Stomach smooth muscle (tissue), 2 donors: ENCODE results near the gene PAM16.

ENCODE experiments used
- H3K27ac ChIP-seq: one replicate; pipeline ENCODE4 v1.7.0; 2013; ENCODE audit warnings: mild to moderate bottlenecking, low read length, inconsistent platforms
- H3K27me3 ChIP-seq, 2 donors: one replicate each; pipeline ENCODE4 v1.7.0; 2013; ENCODE audit warnings: low read length in 2 of 2; ENCODE audit not compliant: insufficient read depth in 2 of 2, control insufficient read depth in 1 of 2
- H3K36me3 ChIP-seq, 2 donors: one replicate each; pipeline ENCODE4 v1.7.0; 2013; ENCODE audit warnings: low read length in 2 of 2; ENCODE audit not compliant: control insufficient read depth in 2 of 2, insufficient read depth in 2 of 2
- H3K4me1 ChIP-seq: one replicate; pipeline ENCODE4 v1.7.0; 2013; ENCODE audit warnings: low read length; ENCODE audit not compliant: control insufficient read depth, insufficient read depth
- H3K4me3 ChIP-seq, 2 donors: one replicate each; pipeline ENCODE4 v1.7.0; 2013; ENCODE audit warnings: low read length in 2 of 2
- H3K9ac ChIP-seq, 2 donors: one replicate each; pipeline ENCODE4 v1.7.0; 2013; ENCODE audit warnings: low read length in 2 of 2, mild to moderate bottlenecking in 1 of 2
- H3K9me3 ChIP-seq, 2 donors: one replicate each; pipeline ENCODE4 v1.7.0; 2013; ENCODE audit warnings: low read length in 2 of 2; ENCODE audit not compliant: control insufficient read depth in 2 of 2
- donor health status: healthy.
- donor health status: Pancreatic carcinoma.

The PAM16 gene

DNA sequence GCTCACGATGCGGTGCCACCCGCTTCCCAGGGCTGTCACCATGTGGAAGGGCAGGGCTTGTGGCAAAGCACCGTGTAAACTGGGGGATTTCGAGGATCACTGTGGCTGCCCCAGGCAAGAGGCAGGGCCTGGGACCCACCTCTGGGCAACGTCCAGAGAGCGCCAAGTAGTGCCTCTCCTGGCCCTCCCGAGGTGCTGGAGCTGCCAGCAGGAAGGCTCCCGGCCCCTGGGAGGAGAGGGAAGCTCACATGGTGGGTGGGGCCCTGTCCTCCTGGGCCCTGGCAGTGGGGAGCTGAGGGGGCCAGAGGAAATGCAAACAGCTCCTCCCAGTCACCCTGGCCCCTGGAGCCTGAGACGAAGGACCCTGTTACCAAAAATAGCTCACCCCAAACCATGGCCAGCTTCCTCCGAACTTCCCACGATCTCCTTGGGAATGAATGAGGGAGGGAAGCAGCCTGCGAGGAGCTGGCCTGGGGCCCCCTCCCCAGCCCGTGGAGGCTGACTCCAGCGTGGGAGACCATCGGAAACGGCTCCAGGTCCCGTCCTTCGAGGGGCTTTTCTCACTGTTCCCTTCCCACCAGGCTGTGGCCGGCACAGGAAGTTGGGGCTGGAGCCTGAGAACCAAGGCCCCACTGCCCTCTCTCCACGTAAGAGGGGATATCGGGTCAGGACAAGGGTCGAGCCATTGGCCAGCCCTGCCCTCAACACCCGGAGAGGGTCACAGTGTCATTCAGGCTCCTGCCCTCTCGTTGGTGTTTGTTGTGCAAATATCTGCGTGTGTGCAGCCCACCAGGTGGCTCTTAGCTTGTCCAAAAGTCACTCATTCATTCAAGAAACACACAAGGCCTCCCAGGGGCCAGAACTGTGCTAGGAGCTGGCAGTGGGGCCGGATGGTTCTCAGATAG, 38.2 kb upstream of the PAM16 start:
- peaks cover 26% of the 10 kb centered on the region for H3K4me1 ChIP-seq
- no peaks in the 10 kb centered on the region for H3K9me3 ChIP-seq
- peaks cover 0 to 5% of the 10 kb centered on the region in 2 donors for H3K36me3 ChIP-seq
- H3K27me3 ChIP-seq, result no peaks in the 10 kb centered on the region
- no peak overlapping the region for H3K4me3 ChIP-seq
- H3K27ac ChIP-seq, result no peak overlapping the region
- no peak overlapping the region for H3K9ac ChIP-seq

DNA sequence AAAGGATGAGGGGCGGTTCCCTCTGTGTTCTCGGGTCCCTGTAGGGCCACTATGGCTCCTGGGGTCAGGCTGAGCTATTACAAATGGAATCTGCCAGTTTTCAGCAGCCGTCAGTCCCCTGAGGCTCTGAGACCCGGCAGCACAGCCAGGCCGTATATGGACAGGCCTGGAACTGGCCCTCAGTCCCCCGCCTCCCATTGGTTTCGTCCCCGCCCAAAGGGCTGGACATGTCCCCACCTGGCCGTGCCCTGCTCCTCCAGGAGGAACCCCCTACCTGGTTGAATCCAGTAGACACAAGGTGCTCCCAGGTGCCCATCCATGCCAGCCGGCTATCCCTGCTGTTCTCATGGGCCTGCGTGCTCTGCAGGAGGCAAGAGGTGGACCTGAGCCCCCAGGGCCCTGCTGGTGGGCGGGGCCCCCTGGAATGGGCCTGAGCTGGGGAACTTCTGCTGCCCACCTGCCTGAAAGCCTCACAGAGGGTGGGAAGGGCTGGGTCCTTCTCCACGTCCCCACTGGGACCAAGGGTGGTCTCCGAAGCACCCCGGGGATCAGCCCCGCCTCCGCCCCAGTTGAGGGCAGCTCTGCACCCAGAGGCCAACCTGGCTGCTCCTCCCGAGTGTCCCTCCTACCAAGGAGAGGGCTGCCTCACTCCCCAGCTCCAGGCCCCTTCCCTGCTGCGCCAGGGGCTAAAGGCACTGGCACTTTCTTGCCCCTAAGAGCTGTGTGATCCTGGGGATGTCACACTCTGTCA, 37.3 kb upstream of the PAM16 start:
- no peak overlapping the region for H3K27ac ChIP-seq
- H3K36me3 ChIP-seq, result peaks cover 0 to 8% of the 10 kb centered on the region in 2 donors
- peaks cover 25% of the 10 kb centered on the region for H3K4me1 ChIP-seq
- H3K9me3 ChIP-seq, result no peaks in the 10 kb centered on the region
- no peak overlapping the region for H3K4me3 ChIP-seq
- no peak overlapping the region for H3K9ac ChIP-seq
- H3K27me3 ChIP-seq, result no peaks in the 10 kb centered on the region

DNA sequence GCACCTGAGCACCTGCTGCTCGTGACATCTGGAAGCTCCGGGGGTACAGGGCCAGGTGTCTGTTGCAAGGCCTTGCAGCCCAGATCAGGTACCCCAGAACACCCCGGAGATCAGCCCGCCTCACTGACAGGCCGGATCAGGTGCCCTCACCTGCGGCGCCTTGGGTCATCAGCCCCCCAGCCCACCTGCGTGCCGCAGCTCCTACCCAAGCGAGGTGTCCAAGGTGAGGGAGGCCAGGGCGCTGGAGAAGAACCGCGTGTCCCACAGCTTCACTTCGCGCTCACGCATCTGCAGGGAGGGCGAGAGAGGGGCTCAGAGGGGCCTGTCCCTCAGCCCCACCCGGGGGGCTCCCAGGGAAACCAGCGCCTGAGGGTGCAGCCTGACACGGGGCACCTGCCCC, 36.7 kb upstream of the PAM16 start:
- Histone ChIP-seq H3K27ac (no peak overlapping the region), H3K27me3 (no peaks in the 10 kb centered on the region), H3K4me1 (peaks cover 18% of the 10 kb centered on the region), H3K4me3 (no peak overlapping the region), H3K9me3 (no peaks in the 10 kb centered on the region), H3K36me3 (peaks cover 0 to 8% of the 10 kb centered on the region in 2 donors), H3K9ac (no peak overlapping the region)

DNA sequence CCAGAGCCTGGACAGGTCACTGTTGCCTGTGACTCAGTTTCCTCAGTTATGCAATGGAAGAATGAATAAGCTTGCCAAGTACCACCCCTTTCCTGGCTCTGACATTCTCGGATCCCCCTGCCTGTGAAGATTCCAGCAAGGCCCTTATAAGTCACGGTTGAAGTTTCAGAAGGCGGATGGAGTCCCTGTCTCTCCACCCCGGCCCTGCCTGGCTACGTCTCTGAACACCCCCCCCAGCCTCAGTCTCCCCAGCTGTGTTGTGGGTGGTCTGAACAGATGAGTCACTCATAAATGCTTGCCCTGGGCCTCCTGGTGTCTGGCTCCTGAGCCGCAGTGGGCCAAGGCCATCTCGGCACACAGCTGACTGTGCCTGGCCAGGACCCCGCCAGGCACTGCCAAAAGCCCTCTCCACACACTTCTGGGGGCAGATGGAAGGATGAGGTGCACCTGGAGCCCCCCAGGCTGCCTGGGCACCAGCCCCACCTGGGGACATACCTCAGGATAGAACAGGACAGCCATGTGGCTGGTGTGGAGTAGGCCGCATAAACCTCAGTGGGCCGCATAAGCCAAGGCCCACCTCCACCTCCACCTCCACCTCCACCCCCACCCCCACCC, 35.9 kb upstream of the PAM16 start:
- no peak overlapping the region for H3K27ac ChIP-seq

DNA sequence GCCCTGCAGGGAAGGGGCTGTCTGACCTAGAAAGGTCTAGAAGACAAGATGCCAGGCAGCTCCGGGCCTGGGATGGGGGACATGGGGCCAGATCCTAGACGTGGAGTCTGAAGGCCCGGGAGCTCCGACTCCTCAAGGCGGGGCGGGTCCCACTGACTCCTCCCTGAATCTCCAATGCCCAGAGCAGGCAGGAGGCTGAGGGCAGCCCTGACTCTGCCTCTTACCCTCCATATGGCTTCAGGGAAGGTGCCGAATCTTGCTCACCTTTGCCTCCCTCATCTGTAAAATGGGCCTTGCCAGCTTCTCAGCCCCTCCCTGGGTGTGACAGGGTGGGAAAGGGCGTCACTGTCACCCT, 35.3 kb upstream of the PAM16 start:
- peaks cover 0 to 14% of the 10 kb centered on the region in 2 donors for H3K36me3 ChIP-seq
- H3K9ac ChIP-seq, result no peak overlapping the region
- H3K9me3 ChIP-seq, result no peaks in the 10 kb centered on the region
- H3K4me1 ChIP-seq, result peaks cover 13% of the 10 kb centered on the region
- H3K27ac ChIP-seq, result no peak overlapping the region
- no peak overlapping the region for H3K4me3 ChIP-seq
- no peaks in the 10 kb centered on the region for H3K27me3 ChIP-seq

More for the DNA sequence above, 35.9 kb upstream of the PAM16 start:
- peaks cover 13% of the 10 kb centered on the region for H3K4me1 ChIP-seq
- H3K9ac ChIP-seq, result no peak overlapping the region
- peaks cover 0 to 10% of the 10 kb centered on the region in 2 donors for H3K36me3 ChIP-seq
- no peak overlapping the region for H3K4me3 ChIP-seq
- no peaks in the 10 kb centered on the region for H3K9me3 ChIP-seq
- H3K27me3 ChIP-seq, result no peaks in the 10 kb centered on the region

DNA sequence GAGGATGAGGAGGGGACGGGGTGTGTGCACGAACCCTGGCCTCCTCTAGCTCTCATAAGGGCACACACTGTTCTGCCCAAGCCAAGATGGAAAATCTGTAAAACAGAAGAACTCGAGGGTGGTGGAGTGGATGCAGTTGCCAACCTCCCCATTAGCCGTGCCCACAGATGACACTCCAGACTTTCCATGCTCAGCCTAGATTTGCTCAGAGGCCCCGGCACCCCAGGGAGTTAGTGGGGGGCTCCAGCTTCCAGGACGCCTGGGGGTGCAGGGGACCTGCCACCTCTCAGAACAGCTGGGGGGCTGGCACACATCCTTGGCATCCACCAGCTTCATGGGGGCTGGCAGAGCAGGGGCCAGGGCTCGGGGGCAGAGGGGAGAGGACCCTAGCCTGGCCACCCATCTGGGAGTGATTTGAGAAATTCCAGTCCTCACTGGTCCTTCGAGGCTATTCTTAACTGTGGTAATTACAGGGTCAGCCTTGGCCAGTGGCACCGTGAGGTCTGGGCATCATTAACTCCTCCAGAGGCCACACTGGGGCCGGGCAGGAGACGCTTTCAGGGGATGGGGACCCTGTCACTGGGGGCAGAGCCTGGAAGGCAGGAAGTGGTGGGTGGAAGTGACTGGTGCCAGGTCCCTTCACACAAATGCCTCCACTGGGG, 34.8 kb upstream of the PAM16 start:
- H3K4me1 ChIP-seq, result peaks cover 13% of the 10 kb centered on the region

DNA sequence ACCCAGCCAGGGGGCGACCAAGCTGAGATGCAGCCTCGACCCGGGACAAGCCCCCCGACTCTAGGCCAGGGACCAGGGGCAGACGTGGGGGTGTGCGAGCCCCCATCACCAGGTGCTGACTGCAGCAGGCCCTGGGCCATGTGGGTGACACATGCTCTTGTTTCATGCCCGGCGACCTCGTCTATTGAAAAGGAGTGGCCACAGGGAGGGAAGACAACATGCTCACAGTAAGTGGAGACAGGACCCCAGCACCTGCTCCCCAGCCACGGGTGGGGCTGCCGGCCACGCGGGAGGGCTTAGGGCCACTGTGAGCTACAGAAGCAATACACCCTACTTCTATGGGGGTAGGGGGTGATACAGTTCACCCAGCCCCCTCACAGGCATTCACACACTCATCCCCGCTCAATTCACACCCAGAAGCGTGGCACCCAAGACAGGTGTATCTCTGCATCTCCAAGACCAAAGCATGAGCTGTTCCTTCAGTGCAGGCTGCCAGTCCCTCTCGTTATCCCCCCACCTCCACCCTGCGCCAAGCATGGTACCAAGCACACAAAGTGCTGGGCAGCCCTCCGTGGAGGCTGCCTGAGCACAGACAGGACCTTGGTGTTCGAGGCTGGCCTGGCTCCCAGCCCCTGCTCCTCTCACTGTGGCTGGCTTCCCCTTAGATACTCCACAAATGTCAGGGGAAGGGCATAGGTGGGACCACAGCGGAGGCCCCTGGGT, 34.1 kb upstream of the PAM16 start:
- no peak overlapping the region for H3K27ac ChIP-seq
- H3K9ac ChIP-seq, result no peak overlapping the region
- no peaks in the 10 kb centered on the region for H3K27me3 ChIP-seq

More for the DNA sequence above, 34.8 kb upstream of the PAM16 start:
- Histone ChIP-seq H3K4me3 (no peak overlapping the region), H3K36me3 (peaks cover 0 to 16% of the 10 kb centered on the region in 2 donors), H3K9ac (no peak overlapping the region), H3K27me3 (no peaks in the 10 kb centered on the region), H3K9me3 (no peaks in the 10 kb centered on the region), H3K27ac (no peak overlapping the region)

DNA sequence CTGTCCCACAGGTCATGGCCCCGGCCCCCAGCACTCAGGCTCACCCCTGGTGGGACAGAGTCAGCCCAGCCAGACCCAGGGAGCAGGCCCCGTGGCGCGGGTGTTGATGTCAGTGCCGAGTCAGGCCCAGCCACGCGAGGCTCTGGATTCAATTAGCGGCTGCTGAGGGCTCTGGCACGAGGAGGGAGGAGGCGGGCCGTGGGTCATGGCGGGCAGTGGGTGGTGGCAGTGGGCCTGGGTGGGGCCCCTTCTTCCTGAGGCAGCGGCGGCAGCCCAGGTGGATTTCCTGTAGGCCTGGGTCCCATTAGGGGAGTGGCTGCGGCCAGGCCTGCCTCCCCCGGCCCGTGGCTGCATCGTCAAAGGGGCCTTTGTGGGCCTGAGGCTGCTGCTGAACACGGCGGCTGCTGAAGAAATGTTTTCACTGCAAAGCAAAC, 33.4 kb upstream of the PAM16 start:
- no peak overlapping the region for H3K27ac ChIP-seq
- H3K9me3 ChIP-seq, result no peaks in the 10 kb centered on the region
- H3K36me3 ChIP-seq, result peaks cover 0 to 18% of the 10 kb centered on the region in 2 donors
- no peaks in the 10 kb centered on the region for H3K27me3 ChIP-seq
- peaks cover 22% of the 10 kb centered on the region for H3K4me1 ChIP-seq
- no peak overlapping the region for H3K4me3 ChIP-seq
- no peak overlapping the region for H3K9ac ChIP-seq

More for the DNA sequence above, 34.1 kb upstream of the PAM16 start:
- peaks cover 19% of the 10 kb centered on the region for H3K4me1 ChIP-seq
- peaks cover 0 to 18% of the 10 kb centered on the region in 2 donors for H3K36me3 ChIP-seq
- no peak overlapping the region for H3K4me3 ChIP-seq
- no peaks in the 10 kb centered on the region for H3K9me3 ChIP-seq

DNA sequence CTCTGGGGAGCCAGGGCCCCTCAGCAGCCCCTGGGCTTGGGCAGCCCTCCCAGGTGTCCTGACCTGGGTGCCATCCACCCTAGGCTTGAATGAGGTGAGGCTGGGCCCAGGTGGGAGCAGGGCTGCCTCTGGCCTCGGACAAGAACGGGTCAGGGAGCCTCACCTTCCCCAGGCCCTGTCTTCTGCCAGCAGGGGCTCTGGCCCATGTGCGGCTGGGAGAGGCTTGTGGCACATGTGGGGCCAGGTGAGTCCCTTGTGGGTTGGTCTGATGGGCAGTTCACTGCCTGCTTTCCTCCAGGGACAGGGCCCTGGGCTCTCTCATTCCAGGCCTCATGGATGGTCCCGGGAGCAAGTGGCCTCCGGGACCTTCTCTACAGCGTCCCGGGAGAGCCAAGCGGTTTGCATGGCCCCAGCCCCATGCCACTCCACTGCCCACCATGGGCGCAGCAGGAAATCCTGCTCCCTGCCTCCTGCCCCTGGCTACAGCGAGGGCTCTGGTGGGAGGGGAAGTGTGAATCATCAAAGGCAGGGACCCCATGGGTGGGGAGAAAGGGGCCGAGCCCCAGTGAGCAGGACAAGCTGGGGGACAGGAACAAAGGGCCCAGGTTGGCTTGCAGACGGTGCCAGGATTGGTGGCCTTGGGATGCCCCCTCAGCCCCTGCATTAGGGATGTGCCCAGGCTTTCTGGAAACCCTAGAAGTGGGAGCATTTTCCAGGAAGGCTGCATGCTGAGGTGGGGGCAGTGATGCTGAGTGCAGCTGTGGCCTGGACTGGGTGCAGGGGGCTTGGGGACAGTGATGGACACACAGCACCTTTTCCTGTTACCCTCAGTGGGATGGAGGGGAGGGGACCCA, 32.7 kb upstream of the PAM16 start:
- Histone ChIP-seq H3K9me3 (no peaks in the 10 kb centered on the region), H3K4me3 (no peak overlapping the region), H3K36me3 (peaks cover 0 to 18% of the 10 kb centered on the region in 2 donors), H3K9ac (no peak overlapping the region), H3K27me3 (no peaks in the 10 kb centered on the region), H3K27ac (no peak overlapping the region), H3K4me1 (peaks cover 22% of the 10 kb centered on the region)
